NCI-H526 (cell line): ENCODE results near the gene MAP3K15.
A peak's percentile ranks its signal among the peaks of the same experiment; 100 is the strongest.

Experiments used
- DNase-seq, 2 experiments: peaks; one replicate each; lab custom pipeline; 2025; lab: John Stamatoyannopoulos, UW

Gene MAP3K15

DNA sequence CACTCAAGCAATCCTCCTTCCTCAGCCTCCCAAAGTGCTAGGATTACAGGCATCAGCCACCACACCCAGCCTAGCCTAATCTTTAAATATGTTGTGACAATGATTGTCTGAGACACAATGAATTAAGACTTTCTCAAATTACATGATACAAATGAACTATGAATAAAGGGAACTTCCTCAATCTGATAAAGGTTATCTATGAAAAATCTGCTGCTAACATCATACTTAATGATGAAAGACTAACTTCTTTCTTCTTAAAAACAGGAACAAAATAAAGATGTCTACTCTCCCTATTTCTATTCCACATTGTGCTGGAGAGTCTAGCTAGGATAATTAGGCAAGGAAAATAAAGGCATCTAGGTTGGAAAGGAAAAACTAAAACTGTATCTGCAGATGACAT, 111.6 kb downstream of the MAP3K15 start:
- DNase-seq, result no peak

- no peak for DNase-seq
Observed at GRCh38 chrX:19392703-19393102, 122.6 kb downstream of the MAP3K15 start.

- no peak for DNase-seq
Observed at GRCh38 chrX:19392078-19392477, 123.2 kb downstream of the MAP3K15 start.

DNA sequence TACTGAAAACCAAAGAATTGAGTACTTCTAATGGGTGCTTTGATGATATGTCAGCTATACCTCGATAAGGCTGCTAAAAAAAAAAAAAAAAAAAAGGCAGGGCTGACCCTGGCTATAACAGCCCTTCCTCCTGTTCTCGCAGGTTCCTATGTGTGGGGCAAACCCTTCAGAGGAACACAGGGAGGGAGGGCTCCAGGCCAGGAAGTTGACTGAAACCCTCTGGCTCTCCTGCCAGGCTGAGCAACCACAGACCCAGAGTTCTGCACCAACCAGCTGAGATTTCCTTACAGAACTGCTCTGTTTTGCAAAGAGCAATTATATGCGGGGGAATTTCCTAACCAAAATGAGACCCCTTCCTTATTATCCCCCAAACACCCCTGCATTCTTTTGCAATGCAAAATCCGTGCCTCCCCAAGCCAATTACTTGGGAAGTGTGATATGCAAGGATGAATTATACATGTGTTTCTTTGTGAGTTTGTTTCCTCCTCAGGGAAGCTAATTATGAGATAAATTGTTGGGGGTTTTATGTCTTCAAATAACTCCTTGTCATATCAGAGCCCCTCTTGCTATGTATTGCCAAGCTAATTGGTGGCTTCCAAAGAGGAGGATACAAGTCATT, 126.0 kb downstream of the MAP3K15 start:
- DNase-seq, result no peak

DNA sequence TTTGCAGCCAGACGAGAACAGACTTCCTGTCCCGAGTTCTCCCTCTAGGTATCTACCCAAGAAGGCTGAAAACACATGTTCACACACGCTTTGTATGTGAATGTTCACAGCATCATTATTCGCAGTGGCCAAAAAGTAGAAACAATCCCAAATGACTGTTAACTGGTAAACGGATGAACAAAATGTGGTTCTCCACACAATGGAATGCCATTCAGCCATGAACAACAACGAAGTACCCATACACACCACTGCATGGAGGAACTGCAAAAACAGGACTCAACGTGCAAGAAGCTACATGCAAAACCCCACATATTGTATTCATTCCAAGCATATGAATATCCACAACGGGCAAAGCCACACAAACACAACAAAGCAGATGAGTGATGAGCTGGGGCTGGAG, 126.6 kb downstream of the MAP3K15 start:
- DNase-seq, result no peak

DNA sequence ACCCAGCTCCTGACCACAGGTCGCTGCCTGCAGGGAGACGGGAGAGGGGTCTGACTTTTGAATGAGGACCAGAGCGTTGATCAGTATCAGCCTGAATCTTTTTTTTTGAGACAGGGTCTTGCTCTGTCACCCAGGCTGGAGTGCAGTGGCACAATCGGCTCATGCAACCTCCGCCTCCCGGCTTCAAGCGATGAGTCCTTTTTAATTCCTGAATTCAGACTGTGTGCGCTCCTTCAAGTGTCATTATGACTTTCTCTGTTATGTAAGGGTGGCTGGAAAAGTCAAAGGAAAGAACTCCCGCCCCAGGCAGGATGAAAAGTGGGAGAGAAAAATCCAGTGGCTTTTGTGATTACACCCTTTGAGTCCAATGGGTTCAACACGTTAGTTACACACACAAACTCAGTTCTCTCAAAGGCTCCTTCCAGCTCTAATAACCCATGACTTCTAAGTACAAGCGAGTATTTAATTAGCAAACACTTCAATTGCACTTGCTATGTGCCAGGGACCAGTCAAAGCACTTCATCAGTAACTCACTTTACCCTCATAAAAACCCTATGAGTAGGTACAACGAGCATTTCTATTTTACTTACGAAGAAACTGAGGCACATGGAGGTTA, 127.1 kb downstream of the MAP3K15 start:
- no peak for DNase-seq

- DNase-seq, result no peak
Observed at GRCh38 chrX:19386679-19387078, 128.6 kb downstream of the MAP3K15 start.

GRCh38 chrX:19382555-19383145, 132.7 kb downstream of the MAP3K15 start:
- peak; percentile 47 to 82 for DNase-seq

DNA sequence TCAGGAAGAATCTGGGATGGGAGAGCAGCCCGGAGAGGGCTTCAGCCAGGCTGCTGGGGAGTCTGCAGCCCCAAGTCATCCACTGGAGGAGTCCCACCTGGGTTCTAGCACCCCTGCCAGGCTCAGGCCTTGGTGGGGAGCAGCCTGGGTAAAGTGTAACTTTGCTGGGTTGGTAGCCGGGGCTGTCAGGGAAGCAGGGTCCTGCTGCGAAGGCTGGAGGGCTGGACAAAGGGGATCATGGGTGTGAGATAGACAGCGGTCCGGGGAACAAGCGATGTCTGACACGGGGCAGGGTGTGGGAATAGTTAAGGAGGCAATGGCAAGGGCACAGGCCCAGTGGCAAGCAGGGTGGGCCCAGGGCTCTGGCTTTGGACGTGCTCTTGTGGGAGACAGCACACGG, 134.0 kb downstream of the MAP3K15 start:
- DNase-seq, result no peak

DNA sequence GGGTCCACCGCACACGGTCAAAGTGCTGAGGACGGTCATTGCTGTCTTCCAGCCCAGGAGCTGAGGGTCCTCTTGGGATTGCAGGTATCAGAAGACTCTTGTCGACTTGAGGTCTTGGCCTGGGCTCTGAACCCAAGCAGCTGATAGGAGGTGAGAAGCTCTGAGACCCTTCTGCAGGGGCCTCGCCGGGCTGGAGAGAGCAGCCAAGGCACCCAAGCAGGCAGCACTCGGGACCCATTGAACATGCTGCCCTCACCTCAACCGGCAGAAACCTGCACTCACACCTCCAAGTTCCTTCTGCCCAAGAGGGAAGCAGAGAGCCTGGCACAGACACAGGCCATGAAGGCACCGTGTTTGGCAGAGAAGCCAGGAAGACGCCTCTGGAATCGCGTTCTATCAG, 137.5 kb downstream of the MAP3K15 start:
- no peak for DNase-seq

DNA sequence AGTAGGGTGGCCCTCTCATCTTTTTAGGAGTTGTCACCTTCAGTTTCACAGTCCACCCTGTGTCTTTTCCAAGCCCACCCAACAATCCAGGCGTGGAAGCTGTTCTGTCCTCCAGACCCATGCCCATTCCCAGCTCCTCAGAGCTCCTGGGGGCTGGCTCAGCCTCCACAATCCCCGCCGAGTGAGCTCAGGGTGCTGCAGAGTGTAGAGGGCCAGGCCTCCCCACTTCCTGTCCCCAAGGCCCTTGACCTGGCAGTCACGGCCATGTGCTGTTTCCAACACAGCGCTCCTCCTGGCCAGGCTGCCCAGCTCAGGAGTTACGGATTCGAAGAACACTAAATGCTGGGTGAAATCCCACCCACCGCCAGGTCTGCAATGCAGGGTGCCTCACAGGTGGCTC, 139.8 kb downstream of the MAP3K15 start:
- DNase-seq, result no peak

DNA sequence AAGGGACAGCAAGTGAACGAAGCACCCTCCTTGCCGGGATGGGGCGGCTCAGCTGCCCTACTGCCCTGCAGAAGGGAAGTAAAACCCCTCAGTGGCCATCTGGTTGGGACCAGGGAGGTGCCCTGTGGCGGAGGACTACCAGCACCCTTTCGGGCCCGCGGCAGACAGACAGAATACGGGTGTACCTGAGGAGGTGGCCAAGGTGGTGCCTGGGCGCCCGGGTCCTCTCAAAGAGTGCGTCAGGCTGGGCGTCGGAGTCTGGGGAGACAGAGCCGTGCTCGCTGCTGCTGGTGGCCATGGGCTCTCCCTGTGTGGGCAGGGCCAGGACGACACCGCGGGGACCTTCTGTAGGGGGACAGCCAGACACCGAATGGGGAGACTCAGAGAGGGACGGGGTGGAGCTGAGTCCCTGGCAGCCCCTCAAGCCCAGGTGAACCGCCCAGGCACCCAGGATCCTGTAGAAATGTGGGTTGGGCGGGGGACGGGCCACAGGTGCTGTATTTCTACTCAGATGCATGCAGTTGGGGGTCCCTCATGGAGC, 141.9 kb downstream of the MAP3K15 start:
- DNase-seq, result peak in 1 of 2 experiments; percentile 22

GRCh38 chrX:19372547-19373331, 142.6 kb downstream of the MAP3K15 start:
- peak; percentile 38 to 75 for DNase-seq

- DNase-seq, result peak; percentile 38 to 81
Observed at GRCh38 chrX:19372170-19372546, 143.2 kb downstream of the MAP3K15 start.

DNA sequence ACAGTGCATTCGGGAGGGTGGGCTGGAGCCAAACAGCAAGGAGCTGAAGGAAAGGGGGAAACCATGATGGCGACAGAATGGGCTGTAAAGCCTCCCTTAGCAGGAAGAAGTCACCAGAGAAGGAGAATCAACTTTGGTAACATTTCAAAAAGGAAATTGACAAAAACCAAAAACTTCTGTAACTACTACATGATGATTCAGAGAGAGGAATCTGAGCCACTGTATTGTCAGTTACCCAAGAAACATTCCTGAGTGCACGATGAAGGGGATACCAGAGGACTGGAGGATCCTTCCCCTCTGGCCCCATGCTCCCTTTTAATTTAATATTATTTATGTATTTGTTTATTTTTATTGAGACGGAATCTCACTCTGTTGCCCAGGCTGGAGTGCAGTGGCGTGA, 145.2 kb downstream of the MAP3K15 start:
- DNase-seq, result no peak

DNA sequence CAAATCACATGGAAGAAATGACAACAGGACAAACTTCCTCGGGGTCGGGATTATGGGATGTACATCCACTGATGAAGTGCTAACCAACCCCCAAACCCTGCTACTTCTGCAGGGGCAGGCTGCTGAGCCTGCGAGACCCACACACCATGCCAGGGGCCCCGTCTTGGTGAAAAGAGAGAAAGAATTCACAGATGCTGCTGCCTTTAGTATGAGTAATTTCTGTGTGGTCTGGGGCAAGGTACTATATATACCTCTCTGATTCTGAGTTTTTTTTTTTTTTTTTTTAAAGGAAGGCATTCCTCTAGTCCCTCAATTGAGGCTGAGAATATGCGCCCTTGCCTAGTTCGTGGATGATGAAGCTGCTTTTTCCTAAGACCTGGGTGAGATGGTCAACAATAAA, 146.7 kb downstream of the MAP3K15 start:
- DNase-seq, result no peak

- DNase-seq, result no peak
Observed at GRCh38 chrX:19361701-19362100, 153.6 kb downstream of the MAP3K15 start.

DNA sequence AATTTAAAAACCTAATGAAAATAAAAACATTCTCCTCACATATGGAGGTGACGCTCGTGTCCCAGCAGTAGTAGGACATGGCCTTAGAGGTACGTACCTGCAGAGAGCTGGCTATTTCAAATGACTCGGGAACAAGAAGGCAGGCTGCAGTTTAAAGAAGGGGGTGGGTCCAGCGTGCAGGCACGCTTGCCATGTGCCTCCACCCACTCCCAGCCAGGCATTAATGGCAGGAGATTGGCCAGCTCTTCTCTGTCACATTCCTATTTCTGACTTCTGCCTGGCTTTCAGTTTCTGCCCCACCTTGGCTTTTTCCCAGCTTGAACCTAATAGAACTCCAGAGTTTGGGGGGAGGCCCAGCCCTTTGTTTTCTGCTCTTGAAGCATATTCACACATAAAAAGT, 154.4 kb downstream of the MAP3K15 start:
- DNase-seq, result no peak

GRCh38 chrX:19358521-19358920, 156.8 kb downstream of the MAP3K15 start:
- DNase-seq, result no peak

- DNase-seq, result no peak
Observed at GRCh38 chrX:19354625-19355024, 160.7 kb downstream of the MAP3K15 start.

- no peak for DNase-seq
Observed at GRCh38 chrX:19350941-19351384, 164.3 kb downstream of the MAP3K15 start.

GRCh38 chrX:19349264-19349663, 166.0 kb downstream of the MAP3K15 start:
- no peak for DNase-seq

- DNase-seq, result no peak
Observed at GRCh38 chrX:19347916-19348315, 167.4 kb downstream of the MAP3K15 start.
